GM12878 (cell line): Measurements from ENCODE around the gene TRIM46. TPM values are rescaled to one million over a fixed set of nuclear protein-coding genes. Genes with fewer than 3 reads are reported as not detected.

ENCODE experiments used
- CEBPB ChIP-seq, 2 experiments: fragments of 150-350 bp in 1 of 2; IDR thresholded peaks; 2 replicates each; pipeline ENCODE4 v1.6.1; 2012 to 2014; ENCODE audit warnings: low read depth in 2 of 2, low read length in 2 of 2, borderline replicate concordance in 1 of 2, inconsistent platforms in 1 of 2
- ESRRA ChIP-seq: IDR thresholded peaks from 2 replicates; pipeline ENCODE4 v1.6.1; 2012; ENCODE audit warnings: mild to moderate bottlenecking, low read length, improper control_type of control experiment
- ETV6 ChIP-seq, 2 experiments: fragments of 450-650 bp in 1 of 2; IDR thresholded peaks in 1 of 2; conservative IDR thresholded peaks in 1 of 2; 2 replicates each; pipeline ENCODE4 v1.6.1; 2014; ENCODE audit warnings: antibody characterized with exemption in 1 of 2, borderline replicate concordance in 1 of 2, low read depth in 1 of 2, mild to moderate bottlenecking in 1 of 2, moderate library complexity in 1 of 2
- HCFC1 ChIP-seq: fragments of 150-350 bp; IDR thresholded peaks from 2 replicates; pipeline ENCODE4 v1.6.1; 2014; ENCODE audit warnings: low read length
- JUNB ChIP-seq: IDR thresholded peaks from 2 replicates; pipeline ENCODE4 v1.6.1; 2016; ENCODE audit warnings: antibody characterized with exemption, mild to moderate bottlenecking
- MTA3 ChIP-seq: IDR thresholded peaks from 2 replicates; pipeline ENCODE4 v1.6.1; 2012; ENCODE audit warnings: low read length, inconsistent platforms, borderline replicate concordance
- MYC ChIP-seq: IDR thresholded peaks from 2 replicates; pipeline ENCODE4 v1.6.1; 2011; ENCODE audit warnings: mild to moderate bottlenecking, low read length, moderate library complexity, inconsistent platforms; ENCODE audit not compliant: insufficient read depth, insufficient replicate concordance, insufficient read length, severe bottlenecking
- NBN ChIP-seq: fragments of 450-650 bp; IDR thresholded peaks from 2 replicates; pipeline ENCODE4 v1.6.1; 2016
- NKRF ChIP-seq: fragments of 450-650 bp; conservative IDR thresholded peaks from 2 replicates; pipeline ENCODE4 v1.6.1; 2017; ENCODE audit warnings: mild to moderate bottlenecking, moderate library complexity
- PBX3 ChIP-seq: IDR thresholded peaks from 2 replicates; pipeline ENCODE4 v1.6.1; 2011; ENCODE audit warnings: mild to moderate bottlenecking, low read depth, low read length, moderate library complexity; ENCODE audit not compliant: insufficient replicate concordance
- PKNOX1 ChIP-seq: fragments of 450-650 bp; IDR thresholded peaks from 2 replicates; pipeline ENCODE4 v1.6.1; 2016; ENCODE audit warnings: mild to moderate bottlenecking
- RAD21 ChIP-seq: IDR thresholded peaks from 2 replicates; pipeline ENCODE4 v1.6.1; 2011; ENCODE audit warnings: mild to moderate bottlenecking, low read depth, low read length, moderate library complexity; ENCODE audit not compliant: insufficient read depth
- RB1 ChIP-seq: fragments of 450-650 bp; formaldehyde crosslinking; IDR thresholded peaks from 2 replicates; pipeline ENCODE4 v1.6.1; 2017; ENCODE audit warnings: mild to moderate bottlenecking, borderline replicate concordance
- RBBP5 ChIP-seq: fragments of 200-600 bp; sonication (generic); conservative IDR thresholded peaks from 2 replicates; pipeline ENCODE4 v1.6.1; 2016
- RUNX3 ChIP-seq: IDR thresholded peaks from 2 replicates; pipeline ENCODE4 v1.6.1; 2012; ENCODE audit warnings: low read length, inconsistent platforms
- SPI1 ChIP-seq: IDR thresholded peaks from 2 replicates; pipeline ENCODE4 v1.6.1; 2011; ENCODE audit warnings: low read depth, mild to moderate bottlenecking, low read length, moderate library complexity, borderline replicate concordance; ENCODE audit not compliant: insufficient read depth
- STAT1 ChIP-seq: fragments of 450-650 bp; conservative IDR thresholded peaks from 2 replicates; pipeline ENCODE4 v1.6.1; 2014; ENCODE audit warnings: antibody characterized with exemption, mild to moderate bottlenecking
- TBL1XR1 ChIP-seq: IDR thresholded peaks from 2 replicates; pipeline ENCODE4 v1.6.1; 2012; ENCODE audit warnings: low read depth, low read length, improper control_type of control experiment
- ZBTB33 ChIP-seq: fragments of 450-650 bp; IDR thresholded peaks from 2 replicates; pipeline ENCODE4 v1.6.1; 2017; ENCODE audit warnings: mild to moderate bottlenecking
- ZNF622 ChIP-seq: fragments of 450-650 bp; IDR thresholded peaks from 2 replicates; pipeline ENCODE4 v1.6.1; 2017; ENCODE audit warnings: mild to moderate bottlenecking, inconsistent platforms
- ZZZ3 ChIP-seq: IDR thresholded peaks from 2 replicates; pipeline ENCODE4 v1.6.1; 2011; ENCODE audit warnings: low read depth; ENCODE audit not compliant: control insufficient read depth, insufficient read length
- polyA plus RNA-seq, 11 experiments: library from polyadenylated mRNA; depleted of rRNA in 4 of 11; unstranded in 6 of 11; stranded (reverse) in 5 of 11; fragments of >200 nt; fragmentation: Nextera tagmentation in 4 of 11; fragmentation: Illumina TruSeq in 1 of 11; extraction: Ambion mirVana in 4 of 11; extraction: Trizol in 1 of 11; gene quantifications; 1 replicate in 1 of 11; 2 replicates in 10 of 11; pipeline versions ENCODE4 v1.2.1 to v1.2.3, GENCODE V29; 2011 to 2016; ENCODE audit warnings: inconsistent platforms in 2 of 11, missing spikeins in 2 of 11, low read depth in 1 of 11
- total RNA-seq, 4 experiments: library from RNA; depleted of rRNA in 3 of 4; stranded (reverse); fragments of >200 nt in 3 of 4; fragmentation: Illumina TruSeq in 1 of 4; extraction: Trizol in 1 of 4; gene quantifications; 2 replicates each; pipeline versions ENCODE4 v1.2.1 to v1.2.3, GENCODE V29; 2013 to 2021
- TF ChIP-seq, protein P1 (sequence below): IDR thresholded peaks from 2 replicates; pipeline ENCODE4 v1.6.1; 2012; ENCODE audit warnings: low read depth, low read length, improper control_type of control experiment

TRIM46 gene
- total and polyA plus RNA-seq, 10 of the 15 experiments (the other 5 are each of a cell fraction or from before 2014, with no cell fraction given) = 0.08 to 3.1 (median 0.97) TPM

DNA sequence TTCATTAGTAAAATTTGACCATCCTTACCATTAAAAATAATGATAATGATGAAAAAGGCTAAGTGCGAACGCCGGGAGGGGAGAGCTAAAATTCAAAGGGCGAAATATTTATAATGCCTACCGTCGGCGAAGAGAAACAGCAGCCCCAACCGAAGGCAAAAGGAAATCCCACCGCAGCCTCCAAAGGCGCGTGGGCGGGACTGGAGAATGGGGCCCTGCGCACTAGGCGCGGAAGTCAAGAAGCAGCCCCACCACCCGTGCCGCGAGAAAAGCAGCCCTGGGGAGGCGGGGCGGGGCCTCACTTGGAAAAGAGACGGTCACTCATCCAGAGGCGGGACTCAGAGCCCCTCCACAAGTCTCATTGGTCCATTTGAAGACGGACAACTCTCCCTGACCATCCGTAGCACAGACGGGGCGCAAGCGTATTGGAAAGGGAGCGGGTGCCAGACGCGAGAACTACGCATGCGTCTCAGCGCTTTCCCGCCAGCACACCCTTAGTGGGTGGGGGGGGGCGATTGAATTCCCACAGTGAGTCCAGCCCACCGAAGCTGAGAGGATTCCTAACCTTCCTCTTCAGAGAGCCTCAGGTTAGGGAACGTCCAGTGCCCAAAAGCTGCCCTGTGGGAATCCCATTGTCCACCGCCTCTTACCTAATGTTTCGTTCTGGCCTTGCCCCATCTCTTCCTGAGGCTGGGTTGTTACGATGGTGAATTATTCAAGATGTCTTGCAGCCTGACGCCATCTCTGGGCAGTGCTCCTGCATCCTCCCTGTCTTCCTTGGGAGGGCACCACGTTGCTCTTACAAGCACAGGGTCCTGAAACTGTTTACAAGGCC, 53.8 kb downstream of the TRIM46 start (continued):
- TF ChIP-seq ESRRA (no peak), ZZZ3 (no peak), NKRF (peak; percentile 69), STAT1 (0 out of 2 replicates have a peak, but pooled peaks have one; percentile 36), RAD21 (no peak), RBBP5 (no peak), ZBTB33 (no peak), PKNOX1 (peak; percentile 98), MTA3 (no peak), CEBPB (IDR thresholded peaks at IDR 0.05; ENCODE audit: borderline replicate concordance in 1 of 2, low read depth in 2 of 2, low read length in 2 of 2) (no peak), HCFC1 (no peak; the same call in 1 of the 2 replicates), ETV6 (conservative IDR thresholded peaks at IDR 0.05 in 1 of 2, IDR thresholded peaks at IDR 0.05 in 1 of 2; ENCODE audit: borderline replicate concordance in 1 of 2, low read depth in 1 of 2) (no peak), RB1 (peak; percentile 100), TBL1XR1 (peak; percentile 14; the same call in 1 of the 2 replicates), PBX3 (peak; percentile 96), SPI1 (peak; percentile 35; the same call in 1 of the 2 replicates), NBN (0 out of 2 replicates have a peak, but pooled peaks have one; percentile 21), RUNX3 (peak; percentile 68), JUNB (no peak), MYC (no peak), ZNF622 (no peak)
- TF ChIP-seq, protein P1, sequence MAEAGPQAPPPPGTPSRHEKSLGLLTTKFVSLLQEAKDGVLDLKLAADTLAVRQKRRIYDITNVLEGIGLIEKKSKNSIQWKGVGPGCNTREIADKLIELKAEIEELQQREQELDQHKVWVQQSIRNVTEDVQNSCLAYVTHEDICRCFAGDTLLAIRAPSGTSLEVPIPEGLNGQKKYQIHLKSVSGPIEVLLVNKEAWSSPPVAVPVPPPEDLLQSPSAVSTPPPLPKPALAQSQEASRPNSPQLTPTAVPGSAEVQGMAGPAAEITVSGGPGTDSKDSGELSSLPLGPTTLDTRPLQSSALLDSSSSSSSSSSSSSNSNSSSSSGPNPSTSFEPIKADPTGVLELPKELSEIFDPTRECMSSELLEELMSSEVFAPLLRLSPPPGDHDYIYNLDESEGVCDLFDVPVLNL = peak; percentile 82
